HCT116 (cell line): Measurements from ENCODE around the gene ATP6V1E1. TPM values are rescaled to one million over a fixed set of nuclear protein-coding genes. Genes with fewer than 3 reads are reported as not detected.

Experiments
- ATAC-seq: fragments of 200-7000 bp; cut with Tn5 transposase; 2 replicates; pipeline ENCODE4 v1.9.1; 2020; ENCODE audit warnings: mild to moderate bottlenecking, moderate library complexity
- BruUV-seq: library from RNA; stranded (reverse); fragments of 400-500 nt; replicated peaks from 2 replicates; lab custom pipeline; 2021; lab: Mats Ljungman, UMichigan
- CTCF ChIA-PET: fragments of 300-600 bp; sonication (Branson Sonifier 250); formaldehyde crosslinking; loops from one replicate; lab custom pipeline; 2021; ENCODE audit warnings: antibody characterized with exemption; lab: Charles Lee
- POLR2A ChIA-PET: fragments of 300-600, 350-600 bp; sonication (Branson Sonifier 250); formaldehyde crosslinking; loops from one replicate; lab custom pipeline; 2021; ENCODE audit warnings: antibody characterized with exemption; lab: Charles Lee
- RAD21 ChIA-PET, 2 experiments: fragments of 300-600 bp; sonication (Branson Sonifier 250); formaldehyde crosslinking; loops; one replicate each; lab custom pipeline; 2023; ENCODE audit warnings: low total read pairs in 2 of 2; ENCODE audit not compliant: uncharacterized antibody in 2 of 2, unreplicated experiment in 2 of 2, low non-redundant PET in 1 of 2; lab: Charles Lee
- DNase-seq: peaks from one replicate; pipeline ENCODE4 v3.0.0-alpha.2; 2010; ENCODE audit warnings: low read depth, low spot score
- H2AFZ ChIP-seq: fragments of 200-600 bp; shearing (Covaris generic), sonication (generic); 2 replicates; pipeline ENCODE4 v1.6.1; 2017; ENCODE audit warnings: low read depth, mixed run types, mixed read lengths, antibody characterized with exemption, low read length; ENCODE audit not compliant: poor library complexity, severe bottlenecking
- H3K27ac ChIP-seq: 2 replicates; pipeline ENCODE4 v1.5.1; 2012; ENCODE audit warnings: low read depth, low read length
- H3K27me3 ChIP-seq: fragments of 200-600 bp; sonication (generic); 2 replicates; pipeline ENCODE4 v1.6.1; 2016; ENCODE audit warnings: mixed run types, low read length, mixed read lengths; ENCODE audit not compliant: insufficient read depth
- H3K36me3 ChIP-seq, 2 experiments: fragments of 200-500 bp in 1 of 2; fragments of 200-600 bp in 1 of 2; sonication (Bioruptor generic) in 1 of 2; sonication (generic) in 1 of 2; 2 replicates each; pipeline versions ENCODE4 v1.5.1 to v1.6.1; 2014 to 2016; ENCODE audit warnings: low read length in 2 of 2, inconsistent platforms in 1 of 2, mixed read lengths in 1 of 2, mixed run types in 1 of 2; ENCODE audit not compliant: insufficient read depth in 2 of 2, control insufficient read depth in 1 of 2
- H3K4me1 ChIP-seq, 2 experiments: fragments of 200-600 bp in 1 of 2; sonication (generic) in 1 of 2; 2 replicates each; pipeline versions ENCODE4 v1.5.1 to v1.6.1; 2012 to 2017; ENCODE audit warnings: low read length in 2 of 2, inconsistent platforms in 1 of 2, mild to moderate bottlenecking in 1 of 2, mixed read lengths in 1 of 2, mixed run types in 1 of 2, moderate library complexity in 1 of 2; ENCODE audit not compliant: insufficient read depth in 2 of 2, control insufficient read depth in 1 of 2
- H3K4me2 ChIP-seq: fragments of 200-600 bp; sonication (generic); 2 replicates; pipeline ENCODE4 v1.6.1; 2017; ENCODE audit warnings: mixed run types, low read length, mixed read lengths
- H3K4me3 ChIP-seq, 2 experiments: fragments of 200-600 bp in 1 of 2; sonication (generic) in 1 of 2; replicated peaks in 1 of 2; 2 replicates each; pipeline ENCODE4 v1.5.1; 2011 to 2016; ENCODE audit warnings: low read length in 2 of 2, control low read depth in 1 of 2, low read depth in 1 of 2, mild to moderate bottlenecking in 1 of 2, mixed read lengths in 1 of 2, mixed run types in 1 of 2
- H3K79me2 ChIP-seq: fragments of 200-600 bp; sonication (generic); 2 replicates; pipeline ENCODE4 v1.6.1; 2017; ENCODE audit warnings: mild to moderate bottlenecking, mixed run types, low read length, moderate library complexity, mixed read lengths; ENCODE audit not compliant: insufficient read depth
- H3K9ac ChIP-seq: fragments of 200-600 bp; sonication (generic); 2 replicates; pipeline ENCODE4 v1.6.1; 2016; ENCODE audit warnings: low read length, mixed read lengths
- H3K9me2 ChIP-seq: fragments of 200-600 bp; sonication (generic), shearing (Covaris generic); 2 replicates; pipeline ENCODE4 v1.6.1; 2017; ENCODE audit warnings: mixed run types, mild to moderate bottlenecking, moderate library complexity; ENCODE audit not compliant: insufficient read depth
- H3K9me3 ChIP-seq, 2 experiments: fragments of 200-500 bp in 1 of 2; fragments of 200-600 bp in 1 of 2; sonication (Bioruptor generic) in 1 of 2; sonication (generic) in 1 of 2; 2 replicates each; pipeline ENCODE4 v1.6.1; 2014 to 2017; ENCODE audit warnings: low read length in 2 of 2, mixed read lengths in 2 of 2, inconsistent platforms in 1 of 2, low read depth in 1 of 2, mild to moderate bottlenecking in 1 of 2, mixed run types in 1 of 2, moderate library complexity in 1 of 2; ENCODE audit not compliant: control insufficient read depth in 1 of 2, insufficient read depth in 1 of 2
- H4K20me1 ChIP-seq: fragments of 200-600 bp; sonication (generic), shearing (Covaris generic); 2 replicates; pipeline ENCODE4 v1.6.1; 2017; ENCODE audit warnings: mixed run types, mild to moderate bottlenecking, moderate library complexity; ENCODE audit not compliant: insufficient read depth
- CBX3 ChIP-seq: IDR thresholded peaks from 2 replicates; pipeline ENCODE4 v1.6.1; 2012; ENCODE audit warnings: low read depth
- CEBPB ChIP-seq: IDR thresholded peaks from 2 replicates; pipeline ENCODE4 v1.6.1; 2012; ENCODE audit warnings: low read depth
- EGR1 ChIP-seq: IDR thresholded peaks from 2 replicates; pipeline ENCODE4 v1.6.1; 2012; ENCODE audit warnings: low read depth
- ELF1 ChIP-seq: IDR thresholded peaks from 2 replicates; pipeline ENCODE4 v1.6.1; 2012; ENCODE audit warnings: low read depth, borderline replicate concordance
- FOSL1 ChIP-seq: IDR thresholded peaks from 2 replicates; pipeline ENCODE4 v1.6.1; 2012; ENCODE audit warnings: low read depth
- JUND ChIP-seq: IDR thresholded peaks from 2 replicates; pipeline ENCODE4 v1.6.1; 2012
- MAX ChIP-seq: IDR thresholded peaks from 2 replicates; pipeline ENCODE4 v1.6.1; 2012
- POLR2A ChIP-seq: IDR thresholded peaks from 2 replicates; pipeline ENCODE4 v1.7.0; 2011; ENCODE audit warnings: borderline replicate concordance; ENCODE audit not compliant: insufficient read depth, insufficient read length; ENCODE audit errors: extremely low read depth
- POLR2AphosphoS5 ChIP-seq: IDR thresholded peaks from 2 replicates; pipeline ENCODE4 v1.6.1; 2011; ENCODE audit warnings: mild to moderate bottlenecking, low read depth, low read length, moderate library complexity
- SRF ChIP-seq: IDR thresholded peaks from 2 replicates; pipeline ENCODE4 v1.6.1; 2012; ENCODE audit warnings: low read depth
- TCF7L2 ChIP-seq: IDR thresholded peaks from 2 replicates; pipeline ENCODE4 v1.7.0; 2011; ENCODE audit warnings: borderline replicate concordance, inconsistent platforms; ENCODE audit not compliant: insufficient read depth, insufficient read length; ENCODE audit errors: extremely low read depth
- YY1 ChIP-seq: IDR thresholded peaks from 2 replicates; pipeline ENCODE4 v1.6.1; 2011; ENCODE audit warnings: low read length, low read depth, moderate library complexity, mild to moderate bottlenecking; ENCODE audit not compliant: insufficient replicate concordance; ENCODE audit errors: extremely low read depth
- ZBTB33 ChIP-seq: IDR thresholded peaks from 2 replicates; pipeline ENCODE4 v1.6.1; 2011; ENCODE audit warnings: mild to moderate bottlenecking, low read length, moderate library complexity; ENCODE audit not compliant: insufficient replicate concordance; ENCODE audit errors: extremely low read depth
- ZNF274 ChIP-seq: fragments of 200-500 bp; sonication (Bioruptor generic); IDR thresholded peaks from 2 replicates; pipeline ENCODE4 v1.6.1; 2014; ENCODE audit warnings: mild to moderate bottlenecking, low read depth, low read length, inconsistent platforms
- intact Hi-C: fragments of 100-400 bp; cut with micrococcal nuclease; formaldehyde crosslinking; loops from 2 replicates; pipeline ENCODE4 v1.10.0; 2022
- total RNA-seq: library from RNA; stranded (reverse); gene quantifications from one replicate; pipeline ENCODE4 v1.2.1, GENCODE V29; 2021; ENCODE audit not compliant: unreplicated experiment

The ATP6V1E1 gene
- total RNA-seq, 1 experiment from 2014 or later = 107 TPM

GRCh38 chr22:17665248-17665647 lies 36.7 kb upstream of the ATP6V1E1 start (continued):
- no peak for TF ChIP-seq ZBTB33
- no peak for TF ChIP-seq FOSL1
- TF ChIP-seq TCF7L2 = no peak
- no peak for TF ChIP-seq JUND
- no peak for TF ChIP-seq EGR1
- no peak for TF ChIP-seq ZNF274
- TF ChIP-seq CEBPB = no peak
- TF ChIP-seq SRF = no peak

GRCh38 chr22:17664414-17665055 lies 36.0 kb upstream of the ATP6V1E1 start:
- Histone ChIP-seq H3K9me3 (no peaks in the 10 kb centered on the region), H3K27me3 (no peaks in the 10 kb centered on the region), H3K4me2 (no peak overlapping the region), H3K36me3 (peaks cover 6 to 7% of the 10 kb centered on the region in 2 experiments; a peak in 3 of 4 replicates), H3K4me3 (no peak overlapping the region), H2AFZ (no peak overlapping the region), H3K27ac (no peak overlapping the region), H3K79me2 (peaks cover 3% of the 10 kb centered on the region; the same call in 1 of the 2 replicates), H3K9me2 (no peaks in the 10 kb centered on the region), H4K20me1 (no peaks in the 10 kb centered on the region), H3K4me1 (no peaks in the 10 kb centered on the region), H3K9ac (no peak overlapping the region)
- BruUV-seq = no TSS peak
- ChIA-PET POLR2A (no interaction called here), RAD21 (no interaction called here), CTCF (no interaction called here)
- intact Hi-C loops = no loop called here
- TF ChIP-seq TCF7L2 = no peak
- no peak for TF ChIP-seq JUND
- no peak for TF ChIP-seq YY1
- TF ChIP-seq POLR2A = no peak
- no peak for TF ChIP-seq ZBTB33
- TF ChIP-seq POLR2AphosphoS5 = no peak
- no peak for TF ChIP-seq ELF1
- no peak for TF ChIP-seq MAX
- TF ChIP-seq CBX3 = no peak
- TF ChIP-seq EGR1 = no peak
- no peak for TF ChIP-seq FOSL1
- no peak for TF ChIP-seq SRF
- TF ChIP-seq CEBPB = no peak
- DNase-seq = no peak
- ATAC-seq = no peak
